Suppressor macrophage treated with lipopolysaccharide for 4 hours (primary cell): ENCODE results near the gene UMAD1.

Source experiments
- DNase-seq: peaks from one replicate; pipeline ENCODE4 v3.0.0-alpha.2; 2020

The UMAD1 gene

GRCh38 chr7:7731732-7732131 is 91.2 kb downstream of the UMAD1 start:
- DNase-seq: no peak

DNA sequence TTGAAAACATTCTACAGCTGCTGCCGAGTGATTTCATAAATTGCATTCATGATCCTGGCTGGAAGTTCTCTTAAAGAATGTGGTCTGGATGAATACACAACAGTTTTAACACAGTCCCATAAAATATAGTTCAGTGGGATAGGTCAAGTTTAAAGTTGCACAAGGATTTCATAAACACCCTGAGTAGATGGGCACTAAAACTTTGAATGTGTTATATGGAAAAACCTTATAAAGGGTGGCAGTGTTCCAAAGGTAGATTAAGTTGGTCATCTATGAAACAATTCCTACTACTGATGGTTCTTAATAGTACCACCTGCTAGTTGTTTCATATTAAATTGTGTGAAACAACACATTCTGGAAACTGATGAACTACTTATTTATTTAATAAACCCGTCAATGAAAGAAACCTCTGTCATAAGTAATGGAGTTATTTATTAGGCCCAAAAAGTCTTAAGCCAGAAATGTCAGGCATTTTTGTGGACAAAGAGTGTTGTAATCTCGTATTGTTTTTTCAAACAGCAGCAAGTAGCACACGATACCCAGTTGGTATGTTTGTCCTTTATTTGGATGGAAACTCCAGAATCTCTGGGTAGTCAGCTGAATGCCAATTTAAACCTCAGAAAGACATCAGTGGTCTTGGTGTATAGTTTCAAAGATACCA is 92.2 kb downstream of the UMAD1 start:
- DNase-seq: no peak

DNA sequence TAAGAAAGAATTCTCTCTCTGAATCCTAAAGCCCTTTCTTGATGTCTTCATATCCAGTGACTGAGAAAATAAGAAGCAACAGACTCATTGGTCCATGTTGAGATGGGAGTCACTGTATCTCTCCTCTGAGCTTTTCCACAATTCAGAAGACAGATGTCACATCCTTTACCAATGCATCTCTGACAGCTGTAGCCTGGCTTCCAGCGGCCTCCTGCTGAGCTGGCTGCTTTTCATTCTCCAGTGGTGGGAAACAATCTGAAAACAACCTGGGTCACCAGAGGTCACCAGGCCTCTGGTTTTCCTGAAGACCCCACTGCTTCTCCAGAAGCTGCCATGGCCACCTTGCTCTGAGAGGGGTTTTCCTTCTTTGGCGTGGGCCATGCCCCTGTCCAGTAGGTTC is 96.1 kb downstream of the UMAD1 start:
- no peak for DNase-seq

GRCh38 chr7:7737674-7738073 is 97.1 kb downstream of the UMAD1 start:
- no peak for DNase-seq

DNA sequence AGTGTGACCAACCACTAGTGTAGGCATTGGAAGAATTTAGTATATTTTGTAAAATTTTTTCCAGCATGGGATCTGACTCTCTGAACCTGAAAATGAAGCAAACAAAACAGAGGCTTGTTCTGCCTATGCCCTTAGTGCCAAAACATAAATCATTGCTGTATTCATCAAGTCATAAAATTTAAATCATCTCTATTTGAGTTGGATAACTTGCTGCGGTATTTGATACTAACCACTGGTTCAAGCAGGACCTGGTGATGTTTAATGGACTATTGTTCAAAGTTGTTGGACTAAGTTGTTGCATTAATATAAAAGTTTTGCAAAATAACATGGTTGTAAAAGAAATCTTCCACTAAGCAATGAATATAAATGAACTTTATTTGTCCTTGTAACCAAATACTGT is 97.6 kb downstream of the UMAD1 start:
- DNase-seq: no peak

- no peak for DNase-seq
Observed at GRCh38 chr7:7738622-7739021, 98.1 kb downstream of the UMAD1 start.

DNA sequence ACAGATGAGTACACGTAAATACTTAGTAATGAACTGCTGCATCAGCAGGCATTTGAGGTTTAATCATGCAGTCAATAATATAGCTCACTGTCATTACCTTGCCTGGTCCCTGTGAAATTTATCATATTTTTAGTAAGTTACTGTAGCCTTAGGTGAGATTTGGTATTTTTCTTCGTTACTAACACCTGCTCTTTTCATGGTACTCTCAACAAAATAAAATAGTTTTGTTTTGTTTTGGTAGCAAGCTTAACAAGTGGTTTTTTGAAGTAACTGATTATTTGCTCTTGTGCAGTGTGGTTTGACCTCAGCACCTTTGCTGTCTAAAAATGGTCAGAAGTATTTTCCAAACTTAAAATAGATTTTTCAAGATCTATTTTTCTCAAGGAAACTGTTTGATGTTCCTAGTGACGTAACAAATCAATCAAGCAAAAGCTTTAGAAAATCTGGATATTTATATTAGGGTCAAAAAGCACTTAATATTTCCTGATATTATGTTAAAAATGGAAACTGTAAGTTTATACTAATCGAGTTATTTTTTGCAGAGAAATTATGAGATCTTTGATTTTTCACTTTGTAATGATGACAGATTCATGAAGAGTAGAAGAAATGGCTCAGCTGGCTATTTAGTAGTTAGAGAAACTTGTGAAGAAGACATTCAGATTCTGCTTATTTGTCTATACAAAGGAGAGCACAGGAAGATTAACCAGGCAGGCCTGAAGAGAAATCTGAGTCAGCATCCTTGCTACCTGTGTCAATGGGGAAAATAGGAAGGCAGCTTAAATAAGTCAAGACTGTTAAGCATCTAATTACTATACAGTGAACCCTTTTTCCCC is 98.9 kb downstream of the UMAD1 start:
- DNase-seq: no peak

GRCh38 chr7:7740037-7740355 is 99.4 kb downstream of the UMAD1 start:
- DNase-seq: no peak

GRCh38 chr7:7742223-7742622 is 101.7 kb downstream of the UMAD1 start:
- DNase-seq: no peak

- DNase-seq: no peak
Observed at GRCh38 chr7:7745258-7745657, 104.7 kb downstream of the UMAD1 start.

- DNase-seq: no peak
Observed at GRCh38 chr7:7745966-7746365, 105.4 kb downstream of the UMAD1 start.

DNA sequence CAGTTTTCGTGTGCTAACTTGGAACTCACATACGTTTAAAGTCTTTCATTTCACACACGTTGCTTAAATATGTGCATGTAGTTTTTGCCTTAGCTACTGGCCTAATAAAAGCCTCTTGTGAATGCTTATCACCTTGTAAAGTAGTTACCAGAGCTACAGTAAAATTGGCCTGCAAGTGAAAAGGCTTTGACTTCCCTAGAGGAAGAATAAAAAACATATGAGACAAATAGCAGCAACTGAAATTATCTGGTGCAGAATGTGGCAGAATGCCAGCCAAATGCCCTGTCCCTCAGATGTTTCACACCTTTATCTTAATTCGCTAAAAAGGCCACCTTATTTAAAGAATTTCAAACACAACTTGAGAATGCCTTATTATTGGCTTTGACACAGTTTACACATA is 105.9 kb downstream of the UMAD1 start:
- no peak for DNase-seq

DNA sequence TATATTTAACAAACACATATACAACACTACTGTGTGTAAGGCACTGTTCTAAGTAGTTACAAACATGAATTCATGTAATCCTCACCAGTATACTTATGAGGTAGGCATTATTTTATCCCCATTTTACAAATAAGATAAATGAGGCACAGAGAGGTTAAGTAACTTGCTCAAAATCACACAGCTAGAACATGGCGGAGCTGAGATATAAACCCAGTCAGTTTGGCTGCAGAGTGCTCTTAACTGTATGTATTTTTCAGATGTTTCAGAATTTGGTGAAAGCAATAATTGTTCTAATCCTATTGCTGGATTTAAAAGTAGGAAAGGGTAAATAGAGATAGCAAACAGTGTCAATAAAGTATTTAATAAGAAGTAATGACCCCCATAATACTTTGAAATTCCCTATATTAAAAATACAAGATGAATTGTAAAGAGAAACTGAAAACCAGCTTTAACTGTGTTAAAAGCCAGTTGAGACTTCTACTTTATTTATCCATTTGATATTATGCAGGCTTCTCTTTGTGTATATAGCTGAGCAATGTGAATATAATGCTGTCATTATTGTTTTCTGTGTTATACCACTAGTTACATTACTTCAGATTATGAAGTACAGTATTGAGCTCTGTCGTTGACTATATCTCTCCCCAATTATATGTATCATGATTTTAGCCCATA is 110.2 kb downstream of the UMAD1 start:
- no peak for DNase-seq

DNA sequence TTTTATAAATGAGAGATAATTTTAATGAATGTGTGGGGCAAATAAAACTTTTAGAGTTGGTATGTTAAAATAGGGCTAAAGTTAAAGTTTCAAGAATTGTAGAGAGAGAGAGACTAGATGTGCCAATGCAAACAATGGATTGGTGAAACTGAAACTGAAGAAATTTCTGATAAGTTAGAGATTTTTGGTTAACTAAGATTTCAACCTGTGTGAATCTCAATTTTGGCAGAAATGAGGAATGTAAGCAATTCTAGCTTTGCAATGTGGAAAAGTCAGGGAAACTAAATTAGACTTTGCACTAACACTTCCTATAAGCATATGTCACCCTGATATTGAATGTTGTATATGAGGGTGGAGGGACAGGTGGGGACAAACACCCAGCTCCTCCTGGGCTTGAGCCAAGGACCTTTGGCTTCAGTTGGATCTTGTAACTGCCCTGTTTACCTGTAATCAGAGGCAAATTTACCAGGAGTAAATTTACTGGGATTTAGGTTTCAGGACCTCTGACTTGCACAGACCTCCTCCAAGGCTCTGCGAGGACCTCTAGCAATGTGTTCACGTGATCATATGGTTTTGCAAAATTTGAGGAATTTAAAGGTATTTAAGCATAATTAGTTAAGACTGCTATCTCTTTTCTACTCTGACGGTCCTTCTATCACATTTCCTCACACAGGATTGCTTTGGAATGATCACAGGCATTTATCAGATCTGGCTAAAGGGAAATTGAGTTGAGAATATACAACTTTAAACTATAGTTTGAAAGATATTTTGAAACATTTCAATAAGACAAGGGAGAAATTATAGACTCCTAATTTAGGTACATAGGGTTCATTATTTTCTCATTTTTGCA is 110.9 kb downstream of the UMAD1 start:
- no peak for DNase-seq

- DNase-seq: no peak
Observed at GRCh38 chr7:7756577-7756976, 116.0 kb downstream of the UMAD1 start.

DNA sequence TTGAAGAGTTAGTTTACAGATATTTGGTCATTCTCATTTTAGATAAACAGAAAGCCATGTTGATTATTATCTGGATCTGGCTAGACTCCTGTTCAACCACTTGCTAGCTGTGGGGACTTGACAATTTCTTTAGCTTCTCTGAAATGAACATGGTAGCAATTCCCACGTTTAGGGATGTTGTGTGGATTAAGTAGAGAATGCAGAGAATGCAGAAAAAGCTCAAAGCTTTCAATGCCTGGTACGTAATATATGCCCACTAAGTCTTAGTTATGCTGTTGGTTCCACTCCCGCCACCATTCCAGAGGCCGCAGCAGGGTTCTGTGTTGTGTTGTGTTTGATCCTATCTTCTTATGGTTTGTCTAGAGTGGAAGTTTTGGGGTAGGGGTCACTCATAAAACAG is 117.0 kb downstream of the UMAD1 start:
- no peak for DNase-seq

DNA sequence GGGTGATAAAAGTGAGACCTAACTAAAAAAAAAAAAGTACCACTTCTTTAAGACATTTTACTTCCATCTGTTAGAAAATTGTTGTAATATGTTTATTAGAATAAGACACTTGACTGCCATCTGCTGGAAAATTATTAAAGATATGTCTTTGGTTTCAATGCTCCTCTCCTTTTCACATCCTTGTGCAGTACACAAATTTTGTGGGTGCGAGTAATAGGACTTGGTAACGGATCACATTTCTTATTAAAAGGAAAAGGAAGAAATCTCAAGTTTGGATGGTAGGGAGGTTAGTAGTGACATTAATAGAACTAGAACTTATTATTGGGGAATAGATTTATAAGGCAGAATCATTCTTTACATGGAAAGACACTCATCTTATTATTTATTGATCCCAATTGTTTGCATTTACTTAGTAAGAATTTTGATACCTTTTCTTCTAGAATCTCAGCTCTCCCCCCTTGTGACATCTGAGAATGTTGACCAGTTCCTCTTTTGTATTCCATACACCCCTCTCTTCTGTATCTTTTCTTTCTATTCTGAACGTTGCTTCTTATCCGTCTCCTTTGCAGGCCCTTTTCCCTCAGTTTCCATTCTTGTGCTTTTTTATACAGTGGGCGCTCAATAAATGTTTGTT is 120.9 kb downstream of the UMAD1 start:
- DNase-seq: peak; percentile 69

- peak; percentile 59 for DNase-seq
Observed at GRCh38 chr7:7761974-7762779, 121.6 kb downstream of the UMAD1 start.

DNA sequence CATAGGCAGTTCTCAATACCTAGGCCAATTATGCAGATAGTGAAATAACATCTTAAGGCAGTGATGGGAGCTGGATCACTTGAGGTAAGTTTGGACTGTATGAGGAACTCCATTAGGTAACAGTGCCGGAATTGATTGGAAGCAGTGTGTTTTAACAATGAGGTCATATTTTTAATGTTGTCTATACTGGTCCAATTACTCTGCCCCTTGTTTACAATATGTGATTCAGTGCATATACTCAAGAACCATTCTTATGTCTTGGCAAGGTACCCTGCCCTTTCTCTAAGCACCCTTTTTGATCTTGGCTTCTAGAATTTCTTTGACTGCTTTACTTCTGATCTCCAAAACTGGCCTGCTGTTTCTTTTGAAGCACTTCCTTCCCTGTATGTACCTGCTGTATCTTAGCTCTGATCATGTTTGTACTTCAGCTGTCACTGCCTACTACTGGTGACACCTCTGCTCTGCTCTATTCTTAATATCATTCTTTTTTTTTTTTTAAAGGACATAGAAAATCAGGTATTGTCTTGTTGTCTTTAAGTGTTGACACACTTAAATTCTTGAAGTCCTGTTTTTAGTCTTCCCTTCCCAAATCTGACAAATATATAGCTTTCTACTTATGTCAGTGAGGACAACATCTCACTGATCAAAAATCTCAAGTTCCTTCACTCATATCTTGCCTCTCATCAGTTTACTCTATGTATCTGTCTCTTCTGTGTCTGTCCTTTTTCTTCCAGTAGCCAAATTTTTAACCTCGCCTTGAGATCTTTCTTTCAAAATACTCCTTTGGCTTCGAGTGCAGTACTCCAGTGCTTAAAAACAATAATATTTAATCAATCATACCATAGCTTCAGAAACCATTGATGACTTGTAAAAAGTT is 124.2 kb downstream of the UMAD1 start:
- no peak for DNase-seq

DNA sequence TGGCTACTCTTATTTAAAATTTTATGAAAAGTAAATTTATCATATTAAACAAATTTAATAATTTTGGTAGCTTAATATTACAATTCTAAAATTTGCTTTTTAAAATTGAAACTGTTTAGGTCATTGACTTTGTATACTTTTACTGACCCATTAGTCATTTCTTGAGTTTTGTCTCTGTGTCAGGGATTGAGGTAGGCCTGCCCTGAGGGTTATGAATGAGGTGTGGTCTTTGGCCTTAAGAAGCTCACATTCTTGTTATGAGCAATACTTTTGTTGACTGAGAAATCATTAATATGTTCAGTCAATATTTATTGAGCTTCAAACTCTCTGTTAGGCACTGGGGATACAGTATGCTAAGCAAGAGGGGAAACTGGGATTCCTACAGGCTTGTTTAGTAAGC is 124.9 kb downstream of the UMAD1 start:
- DNase-seq: no peak

GRCh38 chr7:7766671-7767070 is 126.1 kb downstream of the UMAD1 start:
- no peak for DNase-seq
